ENCODE measurements around the gene DNAH10. TPM values are rescaled to one million over a fixed set of nuclear protein-coding genes. Genes with fewer than 3 reads are reported as not detected.

The DNAH10 gene
- total RNA-seq, 1 donor from 2014 or later: 0.22 TPM

DNA sequence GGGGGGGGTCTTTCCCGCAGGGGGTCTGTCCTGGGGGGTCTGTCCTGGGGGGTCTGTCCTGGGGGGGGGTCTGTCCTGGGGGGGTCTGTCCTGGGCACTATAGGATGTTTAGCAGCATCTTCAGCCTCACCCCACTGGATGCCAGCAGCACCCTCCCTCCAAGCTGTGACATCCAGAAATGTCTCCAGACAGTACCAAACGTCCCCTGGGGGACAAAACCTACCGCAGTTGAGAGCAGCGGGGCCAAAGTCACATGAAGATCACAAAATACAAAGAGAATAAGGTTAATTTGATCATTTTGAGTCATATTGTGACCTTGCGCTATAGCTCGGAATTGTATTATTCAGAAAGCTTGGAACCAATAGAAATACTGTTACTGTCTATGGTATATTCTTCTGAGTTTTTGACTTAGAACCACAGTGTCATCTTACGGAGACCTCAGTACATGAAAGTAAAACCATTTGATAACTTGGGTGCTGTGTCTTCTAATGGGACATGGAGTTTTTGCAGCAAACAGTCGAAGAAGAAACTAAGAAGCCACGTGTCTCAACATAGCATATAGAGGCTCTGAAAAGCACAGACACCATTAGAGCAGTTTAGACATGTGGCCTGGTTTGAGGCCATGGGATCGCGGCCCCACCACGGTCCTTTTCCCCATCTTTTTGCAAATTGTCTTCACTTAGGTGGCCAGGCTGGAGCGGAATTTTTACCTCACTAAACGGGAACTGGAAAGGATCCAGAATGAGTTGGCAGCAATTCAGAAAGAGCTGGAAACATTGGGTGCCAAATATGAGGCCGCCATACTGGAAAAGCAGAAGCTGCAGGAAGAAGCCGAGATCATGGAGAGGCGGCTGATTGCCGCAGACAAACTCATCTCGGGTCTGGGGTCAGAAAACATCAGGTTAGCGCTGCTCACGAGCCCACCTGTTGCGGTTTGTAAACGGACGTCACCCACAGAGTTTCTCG is 150.6 kb downstream of the DNAH10 start:
- intact Hi-C loops (cut with DNase I): no loop called here
- ATAC-seq: no peak
- no peak for DNase-seq (ENCODE audit: missing footprints)

GRCh38 chr12:123914726-123915333 is 152.7 kb downstream of the DNAH10 start:
- intact Hi-C loops (cut with DNase I): no loop called here

GRCh38 chr12:123916729-123917128 is 154.6 kb downstream of the DNAH10 start:
- DNase-seq (ENCODE audit: missing footprints) (peak; percentile 37), ATAC-seq (no peak)
- intact Hi-C loops (cut with DNase I): no loop called here

More at GRCh38 chr12:123914726-123915333, 152.7 kb downstream of the DNAH10 start:
- ATAC-seq (no peak), DNase-seq (ENCODE audit: missing footprints) (peak; percentile 60)

GRCh38 chr12:123917337-123917850 is 155.3 kb downstream of the DNAH10 start:
- intact Hi-C loops (cut with DNase I): no loop called here
- DNase-seq (ENCODE audit: missing footprints) (peak; percentile 37), ATAC-seq (no peak)

DNA sequence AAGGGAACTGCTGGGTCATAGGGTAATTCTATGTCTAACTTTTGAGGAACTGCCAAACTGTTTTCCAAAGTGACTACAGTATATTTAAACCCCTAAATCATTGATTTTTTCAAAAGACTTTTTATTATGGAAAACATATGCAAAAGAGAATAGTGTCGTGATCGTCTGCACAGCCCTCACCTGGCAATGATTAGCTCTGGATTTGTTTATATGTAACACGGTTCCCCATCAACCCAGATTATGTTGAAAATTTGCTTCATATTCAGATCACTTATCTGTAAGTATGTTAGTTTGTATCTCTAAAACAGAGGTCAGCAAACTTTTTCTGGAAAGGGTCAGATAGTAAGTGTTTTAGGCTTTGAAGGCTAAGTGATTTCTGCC is 157.9 kb downstream of the DNAH10 start:
- no peak for DNase-seq (ENCODE audit: missing footprints)
- ATAC-seq: no peak
- intact Hi-C loops (cut with DNase I): no loop called here

GRCh38 chr12:123923038-123923437 is 160.9 kb downstream of the DNAH10 start:
- ATAC-seq: no peak
- intact Hi-C loops (cut with DNase I): no loop called here
- no peak for DNase-seq (ENCODE audit: missing footprints)

DNA sequence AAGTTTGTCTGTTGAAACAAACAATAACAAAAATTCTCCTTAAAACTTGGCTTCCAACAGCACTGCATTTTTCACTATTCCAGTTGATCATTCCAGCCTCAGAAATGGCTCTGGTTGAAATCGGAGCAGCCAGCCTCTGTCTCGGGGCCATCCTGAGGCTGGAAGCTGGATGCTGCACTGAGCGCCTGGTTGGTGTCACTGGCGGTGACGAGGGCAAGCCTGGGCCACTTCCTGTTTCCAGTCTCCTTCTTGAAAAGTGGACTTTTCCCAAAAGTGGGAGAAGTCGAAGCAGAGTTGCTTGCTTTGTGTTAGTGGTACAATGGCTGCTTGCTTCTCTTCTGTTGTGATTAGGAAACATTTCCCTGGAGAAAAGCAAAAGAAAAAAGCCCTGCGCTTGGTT is 161.8 kb downstream of the DNAH10 start:
- intact Hi-C loops (cut with DNase I): no loop called here
- DNase-seq (ENCODE audit: missing footprints): no peak
- no peak for ATAC-seq

DNA sequence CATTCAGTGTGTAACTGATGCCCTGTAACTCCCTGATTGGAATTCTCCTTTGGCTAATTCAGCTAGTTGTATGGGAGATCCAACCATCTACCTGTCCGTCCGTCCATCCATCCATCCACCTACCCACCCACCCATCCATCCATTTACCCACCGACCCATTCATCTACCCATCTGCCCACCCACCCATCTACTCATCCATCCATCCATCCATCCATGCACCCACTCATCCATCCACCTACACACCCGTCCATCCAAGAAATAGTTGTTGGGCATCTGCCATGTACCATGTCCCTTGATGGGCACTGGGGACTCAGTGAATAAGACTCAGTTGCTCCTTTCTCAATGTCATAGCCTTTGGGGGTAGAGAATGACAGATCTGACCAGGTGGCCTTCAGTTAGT is 162.4 kb downstream of the DNAH10 start:
- intact Hi-C loops (cut with DNase I): no loop called here
- DNase-seq (ENCODE audit: missing footprints): no peak

GRCh38 chr12:123928274-123928865 is 166.3 kb downstream of the DNAH10 start:
- ATAC-seq (no peak), DNase-seq (ENCODE audit: missing footprints) (no peak)
- intact Hi-C loops (cut with DNase I): no loop called here

More for the DNA sequence above, 162.4 kb downstream of the DNAH10 start:
- ATAC-seq: no peak

DNA sequence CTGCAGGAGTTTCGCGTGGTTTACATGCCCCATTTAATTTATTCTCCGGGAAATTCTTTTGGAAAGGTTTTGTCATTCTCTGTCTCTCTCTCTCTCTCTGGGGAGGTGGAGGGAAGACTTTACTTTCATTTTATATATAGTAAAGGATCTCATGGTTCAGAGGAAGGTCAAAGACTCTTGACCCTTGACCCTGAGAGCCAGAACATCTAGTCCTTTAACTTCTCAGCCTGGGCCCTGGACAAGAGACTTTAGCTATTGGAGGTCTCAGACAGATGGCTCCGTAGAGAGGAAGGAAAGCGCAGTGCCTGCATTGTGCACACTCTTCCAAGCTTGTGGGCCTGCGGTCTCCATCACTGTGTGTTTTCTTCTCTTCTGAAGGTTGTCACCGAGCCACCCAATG is 166.8 kb downstream of the DNAH10 start:
- DNase-seq (ENCODE audit: missing footprints): no peak
- intact Hi-C loops (cut with DNase I): no loop called here
- peak; percentile 39 for ATAC-seq

- intact Hi-C loops (cut with DNase I): no loop called here
- ATAC-seq (no peak), DNase-seq (ENCODE audit: missing footprints) (no peak)
These were observed 168.0 kb downstream of the DNAH10 start for GRCh38 chr12:123929946-123930583.

- peak; percentile 44 for DNase-seq (ENCODE audit: missing footprints)
- intact Hi-C loops (cut with DNase I): no loop called here
- ATAC-seq: no peak
These were observed 169.7 kb downstream of the DNAH10 start for GRCh38 chr12:123931686-123932321.

- ATAC-seq (no peak), DNase-seq (ENCODE audit: missing footprints) (no peak)
- intact Hi-C loops (cut with DNase I): no loop called here
These were observed 171.1 kb downstream of the DNAH10 start for GRCh38 chr12:123933214-123933613.

- peak; percentile 20 for ATAC-seq
- intact Hi-C loops (cut with DNase I): no loop called here
- no peak for DNase-seq (ENCODE audit: missing footprints)
These were observed 172.0 kb downstream of the DNAH10 start for GRCh38 chr12:123934016-123934620.

GRCh38 chr12:123934829-123935228 is 172.7 kb downstream of the DNAH10 start:
- ATAC-seq: no peak
- intact Hi-C loops (cut with DNase I): no loop called here
- DNase-seq (ENCODE audit: missing footprints): no peak

DNA sequence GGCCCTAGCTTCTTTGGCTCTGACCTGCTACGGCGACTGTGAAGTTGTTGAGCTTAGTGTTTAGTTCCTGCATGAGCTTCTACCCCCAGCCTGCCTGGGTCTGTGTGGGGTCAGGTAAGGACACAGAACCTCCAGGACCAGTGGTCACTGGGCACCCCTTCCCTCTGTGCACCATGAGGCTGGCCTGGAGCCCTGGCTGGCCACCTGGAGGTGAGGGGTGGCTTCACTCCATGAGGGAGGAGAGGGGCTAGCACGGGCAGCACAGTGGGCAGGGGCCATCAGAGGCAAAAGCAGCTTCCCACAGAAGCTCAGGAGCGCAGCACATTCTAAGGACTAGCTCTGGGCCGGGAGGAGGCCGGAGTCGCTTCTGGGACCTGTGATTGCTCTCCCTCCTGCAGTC is 173.9 kb downstream of the DNAH10 start:
- ATAC-seq: no peak
- intact Hi-C loops (cut with DNase I): no loop called here
- DNase-seq (ENCODE audit: missing footprints): peak; percentile 42

GRCh38 chr12:123936471-123936870 is 174.4 kb downstream of the DNAH10 start:
- intact Hi-C loops (cut with DNase I): no loop called here
- DNase-seq (ENCODE audit: missing footprints) (peak; percentile 49), ATAC-seq (no peak)

All from Right ventricle myocardium inferior (tissue), 1 donor.